H9 (cell line): ENCODE data around the gene H2AZ2. TPM values are rescaled to one million over a fixed set of nuclear protein-coding genes. Genes with fewer than 3 reads are reported as not detected.

Experiments used
- DNase-seq: peaks from one replicate; pipeline ENCODE4 v3.0.0-alpha.2; 2017
- H2AFZ ChIP-seq: one replicate; pipeline ENCODE4 v1.6.1; 2013; ENCODE audit warnings: mild to moderate bottlenecking, low read length, control low read depth, moderate library complexity
- H2AK5ac ChIP-seq: 2 replicates; pipeline ENCODE4 v1.6.1; 2013; ENCODE audit warnings: low read length, control low read depth, mixed read lengths; ENCODE audit not compliant: insufficient read length
- H2BK120ac ChIP-seq: one replicate; pipeline ENCODE4 v1.6.1; 2013; ENCODE audit warnings: low read depth, mild to moderate bottlenecking, low read length, control low read depth, inconsistent platforms; ENCODE audit not compliant: poor library complexity, severe bottlenecking
- H2BK12ac ChIP-seq: 2 replicates; pipeline ENCODE4 v1.6.1; 2013; ENCODE audit warnings: low read length, control low read depth, mixed read lengths, low read depth; ENCODE audit not compliant: insufficient read length
- H2BK15ac ChIP-seq: 2 replicates; pipeline ENCODE4 v1.6.1; 2013; ENCODE audit warnings: low read depth, low read length, control low read depth
- H2BK20ac ChIP-seq: one replicate; pipeline ENCODE4 v1.6.1; 2013; ENCODE audit warnings: low read depth, mild to moderate bottlenecking, low read length, control low read depth, inconsistent platforms; ENCODE audit not compliant: poor library complexity, severe bottlenecking
- H2BK5ac ChIP-seq: 2 replicates; pipeline ENCODE4 v1.6.1; 2013; ENCODE audit warnings: low read length, control low read depth, mixed read lengths; ENCODE audit not compliant: insufficient read length
- H3K14ac ChIP-seq: 2 replicates; pipeline ENCODE4 v1.6.1; 2013; ENCODE audit warnings: low read length, control low read depth; ENCODE audit not compliant: insufficient read depth
- H3K18ac ChIP-seq: 2 replicates; pipeline ENCODE4 v1.6.1; 2013; ENCODE audit warnings: low read depth, mild to moderate bottlenecking, mixed read lengths, low read length, control low read depth; ENCODE audit not compliant: insufficient read length
- H3K23ac ChIP-seq: 2 replicates; pipeline ENCODE4 v1.6.1; 2013; ENCODE audit warnings: low read length, control low read depth, mixed read lengths, low read depth; ENCODE audit not compliant: insufficient read length
- H3K23me2 ChIP-seq: 2 replicates; pipeline ENCODE4 v1.6.1; 2013; ENCODE audit warnings: low read depth, mild to moderate bottlenecking, mixed read lengths, low read length, control low read depth; ENCODE audit not compliant: insufficient read length, poor library complexity, severe bottlenecking
- H3K27ac ChIP-seq: 2 replicates; pipeline ENCODE4 v1.5.1; 2013; ENCODE audit warnings: low read length, control low read depth, mixed read lengths, low read depth; ENCODE audit not compliant: insufficient read length
- H3K27me3 ChIP-seq: 2 replicates; pipeline ENCODE4 v1.6.1; 2013; ENCODE audit warnings: low read length, control low read depth, inconsistent platforms; ENCODE audit not compliant: insufficient read depth
- H3K4ac ChIP-seq: 2 replicates; pipeline ENCODE4 v1.6.1; 2013; ENCODE audit warnings: low read depth, mild to moderate bottlenecking, control low read depth, inconsistent platforms, low read length, moderate library complexity
- H3K4me1 ChIP-seq: 2 replicates; pipeline ENCODE4 v1.6.1; 2013; ENCODE audit warnings: low read length, control low read depth, inconsistent platforms; ENCODE audit not compliant: insufficient read depth
- H3K4me2 ChIP-seq: 2 replicates; pipeline ENCODE4 v1.6.1; 2013; ENCODE audit warnings: low read length, control low read depth, mixed read lengths; ENCODE audit not compliant: insufficient read length, insufficient read depth
- H3K56ac ChIP-seq: 2 replicates; pipeline ENCODE4 v1.6.1; 2013; ENCODE audit warnings: low read depth, mild to moderate bottlenecking, mixed read lengths, low read length, control low read depth; ENCODE audit not compliant: insufficient read length
- H3K79me1 ChIP-seq: 2 replicates; pipeline ENCODE4 v1.6.1; 2013; ENCODE audit warnings: low read depth, mild to moderate bottlenecking, moderate library complexity, low read length, control low read depth, inconsistent platforms; ENCODE audit not compliant: insufficient read depth, poor library complexity, severe bottlenecking
- H3K79me2 ChIP-seq: 2 replicates; pipeline ENCODE4 v1.6.1; 2013; ENCODE audit warnings: low read length, control low read depth, inconsistent platforms; ENCODE audit not compliant: insufficient read depth
- H3K9ac ChIP-seq: 2 replicates; pipeline ENCODE4 v1.6.1; 2013; ENCODE audit warnings: low read length, control low read depth, mixed read lengths; ENCODE audit not compliant: insufficient read length; ENCODE audit errors: extremely low read depth
- H3K9me3 ChIP-seq: one replicate; pipeline ENCODE4 v1.6.1; 2013; ENCODE audit warnings: low read depth, low read length, inconsistent platforms; ENCODE audit not compliant: control insufficient read depth
- H3T11ph ChIP-seq: one replicate; pipeline ENCODE4 v1.6.1; 2013; ENCODE audit warnings: mild to moderate bottlenecking, low read length, control low read depth, inconsistent platforms
- H4K20me1 ChIP-seq: one replicate; pipeline ENCODE4 v1.6.1; 2013; ENCODE audit not compliant: control insufficient read depth, insufficient read length, insufficient read depth
- H4K5ac ChIP-seq: 2 replicates; pipeline ENCODE4 v1.6.1; 2013; ENCODE audit warnings: low read depth, mild to moderate bottlenecking, mixed read lengths, low read length, control low read depth; ENCODE audit not compliant: insufficient read length
- H4K8ac ChIP-seq: replicated peaks from 2 replicates; pipeline ENCODE4 v1.6.1; 2013; ENCODE audit warnings: low read length, control low read depth, mixed read lengths, low read depth; ENCODE audit not compliant: insufficient read length
- H4K91ac ChIP-seq: 2 replicates; pipeline ENCODE4 v1.6.1; 2013; ENCODE audit warnings: low read depth, mild to moderate bottlenecking, moderate library complexity, mixed read lengths, low read length, control low read depth; ENCODE audit not compliant: insufficient read length
- H3K27ac Mint-ChIP-seq, 3 experiments: 2 replicates in 2 of 3; 3 replicates in 1 of 3; pipeline ENCODE4 v1.8.0; 2020 to 2021; ENCODE audit warnings: mixed read lengths in 3 of 3, mild to moderate bottlenecking in 1 of 3, moderate library complexity in 1 of 3
- H3K27me3 Mint-ChIP-seq: 2 replicates; pipeline ENCODE4 v1.8.0; 2021; ENCODE audit warnings: low read depth, mild to moderate bottlenecking, moderate library complexity, mixed read lengths
- H3K36me3 Mint-ChIP-seq, 3 experiments: 2 replicates in 2 of 3; 3 replicates in 1 of 3; pipeline ENCODE4 v1.8.0; 2020 to 2021; ENCODE audit warnings: low read depth in 3 of 3, mixed read lengths in 3 of 3; ENCODE audit not compliant: insufficient read depth in 1 of 3
- H3K4me1 Mint-ChIP-seq, 2 experiments: 2 replicates each; pipeline ENCODE4 v1.8.0; 2020; ENCODE audit warnings: mixed read lengths in 2 of 2
- H3K4me3 Mint-ChIP-seq, 2 experiments: 2 replicates in 1 of 2; 3 replicates in 1 of 2; pipeline ENCODE4 v1.8.0; 2020 to 2021; ENCODE audit warnings: mild to moderate bottlenecking in 2 of 2, mixed read lengths in 2 of 2, moderate library complexity in 1 of 2
- H3K9me3 Mint-ChIP-seq, 2 experiments: 2 replicates in 1 of 2; 3 replicates in 1 of 2; pipeline ENCODE4 v1.8.0; 2020; ENCODE audit warnings: mild to moderate bottlenecking in 2 of 2, mixed read lengths in 2 of 2, moderate library complexity in 1 of 2
- CTCF ChIP-seq: fragments of 200-600 bp; sonication (generic); conservative IDR thresholded peaks from 3 replicates; pipeline ENCODE4 v1.8.0; 2021; ENCODE audit warnings: antibody characterized with exemption, mild to moderate bottlenecking
- WGBS: extraction: QIAGEN DNeasy Blood & Tissue Kit; methylation state at CpG from one replicate; pipeline ENCODE4 v1.1.7; 2013; ENCODE audit warnings: missing lambda C conversion rate, low lambda C conversion rate, mixed read lengths; ENCODE audit not compliant: insufficient read length; ENCODE audit errors: extremely low coverage; 5-methylcytosine and 5-hydroxymethylcytosine counted together
- total RNA-seq: library from RNA; stranded (reverse); gene quantifications from 2 replicates; pipeline ENCODE4 v1.2.1, GENCODE V29; 2021

Gene H2AZ2
- total RNA-seq, 1 experiment from 2014 or later: 208 TPM

- no peaks in the 10 kb centered on the region for H3K79me2 ChIP-seq
- H4K8ac ChIP-seq: no peak overlapping the region
- Mint-ChIP-seq H3K27me3 (peaks cover 14% of the 10 kb centered on the region), H3K27ac (no peak overlapping the region), H3K9me3 (peaks cover 15 to 17% of the 10 kb centered on the region in 2 experiments), H3K36me3 (peaks cover 0 to 6% (median 0%) of the 10 kb centered on the region in 3 experiments; a peak in 2 of 7 replicates), H3K4me1 (0 out of 4 replicates have a peak, but pooled peaks cover 0 to 3% of the 10 kb centered on the region in 2 experiments), H3K4me3 (no peak overlapping the region)
- H3K23me2 ChIP-seq: no peaks in the 10 kb centered on the region
- H2BK5ac ChIP-seq: no peak overlapping the region
- H3K23ac ChIP-seq: no peak overlapping the region
- H2BK12ac ChIP-seq: no peak overlapping the region
- no peaks in the 10 kb centered on the region for H3K79me1 ChIP-seq
- no peak overlapping the region for H3K4me2 ChIP-seq
- H3K4ac ChIP-seq: no peak overlapping the region
- H2AFZ ChIP-seq: no peak overlapping the region
- no peak overlapping the region for H2AK5ac ChIP-seq
- H3T11ph ChIP-seq: no peak overlapping the region
- H2BK120ac ChIP-seq: no peak overlapping the region
- H3K9ac ChIP-seq: no peak overlapping the region
- TF ChIP-seq CTCF: no peak
- H3K27ac ChIP-seq: no peak overlapping the region
- no peak for DNase-seq
- no peak overlapping the region for H2BK20ac ChIP-seq
- WGBS: no CpG with 5 or more reads among the region's 1 CpG
- H2BK15ac ChIP-seq: no peak overlapping the region
- H4K5ac ChIP-seq: no peak overlapping the region
- no peak overlapping the region for H3K18ac ChIP-seq
- no peak overlapping the region for H3K14ac ChIP-seq
- no peak overlapping the region for H3K56ac ChIP-seq
- H3K4me1 ChIP-seq: no peaks in the 10 kb centered on the region
- H4K91ac ChIP-seq: no peak overlapping the region
- no peaks in the 10 kb centered on the region for H4K20me1 ChIP-seq
- no peaks in the 10 kb centered on the region for H3K9me3 ChIP-seq
- no peaks in the 10 kb centered on the region for H3K27me3 ChIP-seq
These were observed 65.4 kb downstream of the H2AZ2 start for GRCh38 chr7:44782460-44782859.

Other genes starting within 250 kb of the H2AZ2 start
- 75.3 and 77.3 TPM in 2 replicates for gene OGDH, start 241.5 kb downstream of the H2AZ2 start, total RNA-seq
- 71.8 and 72.9 TPM in 2 replicates for gene ZMIZ2, start 99.2 kb downstream of the H2AZ2 start, total RNA-seq
- gene PPIA, start 51.4 kb downstream of the H2AZ2 start, total RNA-seq: 2,409 and 2,440 TPM in 2 replicates
- gene PURB, start 37.4 kb upstream of the H2AZ2 start, total RNA-seq: 20.5 and 21.3 TPM in 2 replicates
- gene MYO1G, start 130.9 kb upstream of the H2AZ2 start, total RNA-seq: 0.55 and 0.57 TPM in 2 replicates
- gene CCM2, start 152.1 kb upstream of the H2AZ2 start, total RNA-seq: 30.4 and 30.5 TPM in 2 replicates
- 6.4 and 8.0 TPM in 2 replicates for gene NACAD, start 240.9 kb upstream of the H2AZ2 start, total RNA-seq